Cardiac muscle cell (in vitro differentiated cells and primary cell): ENCODE results near the gene SCRN1. TPM values are rescaled to one million over a fixed set of nuclear protein-coding genes. Genes with fewer than 3 reads are reported as not detected.

Experiments used
- DNase-seq, 2 donors: peaks; one replicate each; pipeline versions ENCODE4 v3.0.0 to v3.0.0-alpha.2; 2010 to 2017; ENCODE audit warnings: low read depth in 1 of 2, low spot score in 1 of 2
- H3K27ac ChIP-seq: fragments of 200-600 bp; sonication (generic); 2 replicates; pipeline ENCODE4 v1.5.1; 2016
- H3K27me3 ChIP-seq: fragments of 200-600 bp; sonication (generic); 2 replicates; pipeline ENCODE4 v1.6.0; 2016; ENCODE audit warnings: control low read depth
- H3K36me3 ChIP-seq: fragments of 200-600 bp; sonication (generic); 2 replicates; pipeline ENCODE4 v1.5.1; 2016; ENCODE audit warnings: control low read depth
- H3K4me1 ChIP-seq: fragments of 200-600 bp; sonication (generic); 2 replicates; pipeline ENCODE4 v1.8.1; 2017; ENCODE audit warnings: low read depth, mild to moderate bottlenecking, mixed run types
- H3K4me3 ChIP-seq: fragments of 200-600 bp; sonication (generic); 2 replicates; pipeline ENCODE4 v1.5.1; 2016; ENCODE audit warnings: mild to moderate bottlenecking
- H3K9me3 ChIP-seq: fragments of 200-600 bp; sonication (generic); 2 replicates; pipeline ENCODE4 v1.5.1; 2017; ENCODE audit warnings: low read depth, mild to moderate bottlenecking, control low read depth
- CTCF ChIP-seq: IDR thresholded peaks from 2 replicates; pipeline ENCODE4 v1.5.1; 2012; ENCODE audit warnings: low read depth, mild to moderate bottlenecking, low read length
- polyA plus RNA-seq: library from polyadenylated mRNA; unstranded; fragments of >200 nt; fragmentation: Nextera tagmentation; extraction: Ambion mirVana; gene quantifications from 2 replicates; pipeline ENCODE4 v1.2.1, GENCODE V29; 2016
- total RNA-seq: library from RNA; depleted of rRNA; stranded (reverse); fragments of >200 nt; gene quantifications from 2 replicates; pipeline ENCODE4 v1.2.3, GENCODE V29; 2016

Gene SCRN1
- total and polyA plus RNA-seq, 2 experiments from 2014 or later = 34.3 to 48.2 TPM

- DNase-seq = no peak
- H3K4me3 ChIP-seq = no peak overlapping the region
Observed at GRCh38 chr7:29900745-29901144, 88.9 kb downstream of the SCRN1 start.

GRCh38 chr7:29898301-29898700, 91.3 kb downstream of the SCRN1 start:
- DNase-seq = no peak
- Histone ChIP-seq H3K4me1 (no peaks in the 10 kb centered on the region), H3K27me3 (no peaks in the 10 kb centered on the region), H3K27ac (no peak overlapping the region), H3K36me3 (no peaks in the 10 kb centered on the region), H3K9me3 (no peaks in the 10 kb centered on the region), H3K4me3 (no peak overlapping the region)
- TF ChIP-seq CTCF = no peak

More at GRCh38 chr7:29900745-29901144, 88.9 kb downstream of the SCRN1 start:
- Histone ChIP-seq H3K27ac (no peak overlapping the region), H3K9me3 (no peaks in the 10 kb centered on the region), H3K36me3 (no peaks in the 10 kb centered on the region), H3K4me1 (no peaks in the 10 kb centered on the region), H3K27me3 (no peaks in the 10 kb centered on the region)
- TF ChIP-seq CTCF = no peak

GRCh38 chr7:29896685-29897411, 92.8 kb downstream of the SCRN1 start:
- Histone ChIP-seq H3K4me3 (no peak overlapping the region), H3K27me3 (no peaks in the 10 kb centered on the region), H3K36me3 (no peaks in the 10 kb centered on the region), H3K9me3 (no peaks in the 10 kb centered on the region), H3K4me1 (no peaks in the 10 kb centered on the region), H3K27ac (no peak overlapping the region)
- no peak for DNase-seq
- no peak for TF ChIP-seq CTCF

GRCh38 chr7:29895559-29895958, 94.0 kb downstream of the SCRN1 start:
- H3K9me3 ChIP-seq = no peaks in the 10 kb centered on the region
- no peak for DNase-seq
- no peaks in the 10 kb centered on the region for H3K36me3 ChIP-seq
- no peaks in the 10 kb centered on the region for H3K27me3 ChIP-seq
- no peak overlapping the region for H3K4me3 ChIP-seq
- no peak overlapping the region for H3K27ac ChIP-seq
- no peak for TF ChIP-seq CTCF
- no peaks in the 10 kb centered on the region for H3K4me1 ChIP-seq

- no peaks in the 10 kb centered on the region for H3K9me3 ChIP-seq
- no peak for DNase-seq
- H3K4me3 ChIP-seq = no peak overlapping the region
- TF ChIP-seq CTCF = no peak
- no peaks in the 10 kb centered on the region for H3K4me1 ChIP-seq
- H3K27me3 ChIP-seq = no peaks in the 10 kb centered on the region
- no peaks in the 10 kb centered on the region for H3K36me3 ChIP-seq
- H3K27ac ChIP-seq = no peak overlapping the region
Observed at GRCh38 chr7:29894256-29894655, 95.3 kb downstream of the SCRN1 start.
